Measurements from ENCODE around the gene NEK10. TPM values are rescaled to one million over a fixed set of nuclear protein-coding genes. Genes with fewer than 3 reads are reported as not detected.

NEK10 gene
- total and polyA plus RNA-seq, 7 donors, result 0.44 to 20.3 (median 11.4) TPM; not detected in 2

- no peak for DNase-seq
- Histone ChIP-seq H3K4me1 (no peaks in the 10 kb centered on the region), H3K36me3 (no peaks in the 10 kb centered on the region), H3K4me3 (no peak overlapping the region), H3K9me3 (no peaks in the 10 kb centered on the region), H3K27ac (no peak overlapping the region), H3K27me3 (no peaks in the 10 kb centered on the region)
- intact Hi-C loops (cut with DNase I), result no loop called here
- 22 to 80% methylated on average over 2 of the region's 2 CpGs for WGBS, 2 donors
- TF ChIP-seq, protein P1, sequence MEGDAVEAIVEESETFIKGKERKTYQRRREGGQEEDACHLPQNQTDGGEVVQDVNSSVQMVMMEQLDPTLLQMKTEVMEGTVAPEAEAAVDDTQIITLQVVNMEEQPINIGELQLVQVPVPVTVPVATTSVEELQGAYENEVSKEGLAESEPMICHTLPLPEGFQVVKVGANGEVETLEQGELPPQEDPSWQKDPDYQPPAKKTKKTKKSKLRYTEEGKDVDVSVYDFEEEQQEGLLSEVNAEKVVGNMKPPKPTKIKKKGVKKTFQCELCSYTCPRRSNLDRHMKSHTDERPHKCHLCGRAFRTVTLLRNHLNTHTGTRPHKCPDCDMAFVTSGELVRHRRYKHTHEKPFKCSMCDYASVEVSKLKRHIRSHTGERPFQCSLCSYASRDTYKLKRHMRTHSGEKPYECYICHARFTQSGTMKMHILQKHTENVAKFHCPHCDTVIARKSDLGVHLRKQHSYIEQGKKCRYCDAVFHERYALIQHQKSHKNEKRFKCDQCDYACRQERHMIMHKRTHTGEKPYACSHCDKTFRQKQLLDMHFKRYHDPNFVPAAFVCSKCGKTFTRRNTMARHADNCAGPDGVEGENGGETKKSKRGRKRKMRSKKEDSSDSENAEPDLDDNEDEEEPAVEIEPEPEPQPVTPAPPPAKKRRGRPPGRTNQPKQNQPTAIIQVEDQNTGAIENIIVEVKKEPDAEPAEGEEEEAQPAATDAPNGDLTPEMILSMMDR (IDR thresholded peaks at IDR 0.05), result no peak
- TF ChIP-seq POLR2A (IDR thresholded peaks at IDR 0.05) (no peak), EP300 (IDR thresholded peaks at IDR 0.05) (no peak), POLR2AphosphoS5 (IDR thresholded peaks at IDR 0.05) (no peak)
Observed at GRCh38 chr3:27281671-27282150, 87.5 kb downstream of the NEK10 start.

DNA sequence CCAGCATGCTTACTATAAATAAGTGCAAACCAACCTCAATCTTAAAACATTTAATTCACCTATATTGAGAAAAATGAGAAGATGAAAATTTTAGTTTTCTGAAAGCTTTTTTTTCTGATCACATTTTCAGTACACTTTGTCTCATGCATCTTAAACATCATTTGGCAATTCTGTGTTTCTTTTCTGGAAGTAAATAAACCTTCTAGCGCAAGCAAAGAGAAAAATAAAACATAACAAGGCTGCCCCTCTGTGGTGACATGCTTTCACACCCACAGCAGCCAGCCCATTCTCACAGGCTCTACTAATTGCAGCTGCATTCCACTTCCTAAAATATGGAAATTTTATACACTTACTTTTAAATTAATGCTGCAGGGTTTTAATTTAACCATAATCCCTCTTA lies 90.1 kb downstream of the NEK10 start:
- intact Hi-C loops (cut with DNase I), result loop anchor here (10.0 kb wide), 1 partner anchor 144 kb away; no protein-coding TSS in a partner anchor
- DNase-seq, result no peak
- Histone ChIP-seq H3K27me3 (no peaks in the 10 kb centered on the region), H3K4me1 (no peaks in the 10 kb centered on the region), H3K36me3 (no peaks in the 10 kb centered on the region), H3K4me3 (no peak overlapping the region), H3K27ac (no peak overlapping the region), H3K9me3 (no peaks in the 10 kb centered on the region)
- TF ChIP-seq, protein P1 (IDR thresholded peaks at IDR 0.05), result peak in 1 of 4 experiments; percentile 12
- no peak for TF ChIP-seq POLR2A (IDR thresholded peaks at IDR 0.05)
- TF ChIP-seq POLR2AphosphoS5 (IDR thresholded peaks at IDR 0.05), result no peak
- 21 to 68% methylated on average over 1 of the region's 1 CpG for WGBS, 2 donors

GRCh38 chr3:27278383-27279055 lies 90.7 kb downstream of the NEK10 start:
- WGBS, 2 donors, result 35 to 72% methylated on average over 3 of the region's 3 CpGs

GRCh38 chr3:27275441-27275990 lies 93.7 kb downstream of the NEK10 start:
- no peaks in the 10 kb centered on the region for H3K4me1 ChIP-seq
- intact Hi-C loops (cut with DNase I), result loop anchor here (10.0 kb wide), 1 partner anchor 141 kb away; no protein-coding TSS in a partner anchor
- DNase-seq, result no peak
- no peaks in the 10 kb centered on the region for H3K36me3 ChIP-seq
- no peak overlapping the region for H3K27ac ChIP-seq
- no peak overlapping the region for H3K4me3 ChIP-seq
- no peaks in the 10 kb centered on the region for H3K9me3 ChIP-seq
- WGBS, 2 donors, result 93 to 95% methylated on average over 5 of the region's 5 CpGs
- TF ChIP-seq POLR2A (IDR thresholded peaks at IDR 0.05) (no peak), POLR2AphosphoS5 (IDR thresholded peaks at IDR 0.05) (no peak)
- no peaks in the 10 kb centered on the region for H3K27me3 ChIP-seq

More at GRCh38 chr3:27278383-27279055, 90.7 kb downstream of the NEK10 start:
- intact Hi-C loops (cut with DNase I), result loop anchor here (10.0 kb wide), 1 partner anchor 144 kb away; no protein-coding TSS in a partner anchor
- no peaks in the 10 kb centered on the region for H3K4me1 ChIP-seq
- no peaks in the 10 kb centered on the region for H3K9me3 ChIP-seq
- H3K36me3 ChIP-seq, result no peaks in the 10 kb centered on the region
- H3K27me3 ChIP-seq, result no peaks in the 10 kb centered on the region
- H3K27ac ChIP-seq, result no peak overlapping the region
- TF ChIP-seq POLR2AphosphoS5 (IDR thresholded peaks at IDR 0.05), result no peak
- no peak for TF ChIP-seq EP300 (IDR thresholded peaks at IDR 0.05)
- TF ChIP-seq, protein P1 (IDR thresholded peaks at IDR 0.05), result no peak
- no peak for TF ChIP-seq POLR2A (IDR thresholded peaks at IDR 0.05)
- no peak for DNase-seq
- no peak overlapping the region for H3K4me3 ChIP-seq

DNA sequence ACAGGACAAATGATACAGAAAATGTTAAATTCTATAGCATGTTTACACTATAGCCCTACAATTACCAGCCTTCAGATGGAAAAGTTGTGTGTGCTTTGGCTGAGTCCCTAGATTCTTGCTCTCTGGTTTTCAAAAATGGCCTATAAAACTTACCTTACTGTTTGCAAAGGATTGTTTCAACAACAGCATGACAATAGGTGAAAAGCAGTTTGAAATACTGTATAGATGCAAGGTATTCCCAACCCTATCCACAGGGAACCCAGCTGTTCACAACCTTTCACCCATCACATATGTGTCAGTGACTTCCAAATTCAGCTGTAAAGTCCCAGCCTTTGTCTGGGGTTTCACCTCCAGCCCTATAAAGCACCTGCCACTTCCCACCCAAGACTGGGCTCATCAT lies 97.3 kb downstream of the NEK10 start:
- DNase-seq, result no peak
- intact Hi-C loops (cut with DNase I), result loop anchor here (10.0 kb wide), 1 partner anchor 137 kb away; no protein-coding TSS in a partner anchor
- TF ChIP-seq EP300 (IDR thresholded peaks at IDR 0.05) (no peak), POLR2AphosphoS5 (IDR thresholded peaks at IDR 0.05) (no peak), POLR2A (IDR thresholded peaks at IDR 0.05) (no peak)
- TF ChIP-seq, protein P1 (IDR thresholded peaks at IDR 0.05), result no peak
- H3K36me3 ChIP-seq, result no peaks in the 10 kb centered on the region
- H3K9me3 ChIP-seq, result no peaks in the 10 kb centered on the region
- H3K4me1 ChIP-seq, result no peaks in the 10 kb centered on the region
- no peak overlapping the region for H3K4me3 ChIP-seq
- H3K27ac ChIP-seq, result no peak overlapping the region
- no peaks in the 10 kb centered on the region for H3K27me3 ChIP-seq
